Endometrial microvascular endothelial cells (primary cell): Measurements from ENCODE around the gene MED22. TPM values are rescaled to one million over a fixed set of nuclear protein-coding genes. Genes with fewer than 3 reads are reported as not detected.
"Not testable (repeated sequence)": the region's sequence is repeated elsewhere in the genome, so short reads cannot be mapped to it uniquely, and the experiment has no call there.

Experiments
- in situ Hi-C: cut with HindIII; loops from 2 replicates; pipeline ENCODE4 v1.10.0; 2017; ENCODE audit warnings: low sequenced_read_pairs, low pct_unique_long_range_greater_than_20kb; ENCODE audit errors: inconsistent ontology term
- total RNA-seq: library from RNA; depleted of rRNA; stranded (reverse); fragments of >200 nt; gene quantifications from one replicate; pipeline ENCODE4 v1.2.3, GENCODE V29; 2015; ENCODE audit errors: inconsistent ontology term

Gene MED22
- total RNA-seq = 20.3 TPM

DNA sequence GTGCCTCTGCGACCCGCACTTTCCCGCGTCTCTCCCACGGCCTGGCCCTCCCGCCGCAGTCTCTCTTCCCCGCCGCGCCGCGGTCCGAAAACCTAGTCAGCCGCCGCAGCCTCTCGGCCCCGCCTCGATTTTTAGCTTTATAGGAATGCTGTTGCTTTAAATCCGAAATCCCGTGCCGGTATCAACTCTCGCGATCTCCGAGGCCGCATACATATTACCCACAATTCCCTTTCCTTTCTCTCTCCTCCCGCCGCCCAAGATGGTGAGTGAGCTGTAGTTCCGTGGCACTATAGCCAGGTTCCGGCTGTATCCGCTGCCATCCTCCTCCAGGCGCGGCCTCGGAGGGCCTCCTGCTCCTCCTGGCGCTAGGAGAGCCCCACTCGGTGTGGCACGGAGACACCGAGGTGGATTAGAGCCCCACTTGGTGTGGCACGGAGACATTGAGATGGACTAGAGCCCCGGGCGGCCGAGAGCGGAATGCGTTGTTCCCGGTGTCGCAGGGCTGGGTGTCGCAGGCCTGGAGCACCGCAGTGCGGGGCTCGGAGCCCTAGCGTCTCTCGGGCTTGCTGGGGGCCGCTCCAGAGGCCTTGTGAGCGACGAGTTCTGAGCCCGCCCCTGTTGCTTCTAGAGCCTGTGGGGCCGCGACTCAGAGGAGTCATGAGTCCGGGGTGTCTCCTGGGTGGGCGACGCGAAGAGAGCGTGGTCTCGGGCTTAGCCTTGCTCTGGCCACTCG lies at the start of gene MED22, which contains the start of gene RPL7A:
MED22 (minus strand) TSS at position 147 of the 733 bp plus-strand sequence. CDS start 1,469 bp downstream, outside the sequence.
RPL7A (plus strand) TSS at position 234 of the 733 bp plus-strand sequence; CDS start at position 260, 26 bp downstream.
- in situ Hi-C loops = no loop called here

DNA sequence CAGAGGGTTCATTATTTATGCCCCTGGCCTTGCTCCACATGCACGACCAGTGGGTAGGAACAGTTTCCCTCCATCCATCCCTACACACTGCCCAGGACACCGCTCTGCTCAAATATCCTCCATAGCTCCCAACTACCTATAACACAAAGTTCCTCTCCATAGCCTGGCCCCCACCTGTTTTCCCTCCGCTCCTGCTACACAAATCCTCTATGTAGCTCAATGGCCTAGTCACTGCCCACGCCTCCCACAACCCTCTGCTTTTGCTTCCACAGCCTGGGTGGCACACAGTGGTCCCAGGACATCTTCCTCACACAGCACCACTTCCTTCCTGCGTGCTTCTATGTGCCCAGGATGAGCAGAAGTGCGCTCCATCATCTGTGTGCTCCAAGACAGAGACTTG lies 49.4 kb upstream of the MED22 start:
- in situ Hi-C loops = no loop called here

DNA sequence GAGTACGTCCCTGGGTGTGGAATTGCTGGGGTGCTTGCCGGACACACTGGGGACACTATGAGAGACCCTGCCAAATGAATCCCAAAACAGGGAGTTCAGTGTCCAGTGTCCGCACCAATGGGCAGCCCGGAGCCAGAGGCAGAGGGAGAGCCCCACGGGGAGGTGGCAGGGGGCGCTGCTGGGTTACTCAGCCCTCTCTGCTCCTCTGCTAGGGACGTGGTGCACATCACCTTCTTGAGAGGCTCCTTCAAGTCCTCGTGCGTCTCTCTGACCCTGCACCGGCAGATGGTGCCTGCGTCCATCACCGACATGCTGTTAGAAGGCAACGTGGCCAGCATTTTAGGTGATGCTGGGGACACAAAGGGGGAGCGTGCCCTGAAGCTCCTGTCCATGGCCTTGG lies 49.0 kb upstream of the MED22 start:
- in situ Hi-C loops = no loop called here

DNA sequence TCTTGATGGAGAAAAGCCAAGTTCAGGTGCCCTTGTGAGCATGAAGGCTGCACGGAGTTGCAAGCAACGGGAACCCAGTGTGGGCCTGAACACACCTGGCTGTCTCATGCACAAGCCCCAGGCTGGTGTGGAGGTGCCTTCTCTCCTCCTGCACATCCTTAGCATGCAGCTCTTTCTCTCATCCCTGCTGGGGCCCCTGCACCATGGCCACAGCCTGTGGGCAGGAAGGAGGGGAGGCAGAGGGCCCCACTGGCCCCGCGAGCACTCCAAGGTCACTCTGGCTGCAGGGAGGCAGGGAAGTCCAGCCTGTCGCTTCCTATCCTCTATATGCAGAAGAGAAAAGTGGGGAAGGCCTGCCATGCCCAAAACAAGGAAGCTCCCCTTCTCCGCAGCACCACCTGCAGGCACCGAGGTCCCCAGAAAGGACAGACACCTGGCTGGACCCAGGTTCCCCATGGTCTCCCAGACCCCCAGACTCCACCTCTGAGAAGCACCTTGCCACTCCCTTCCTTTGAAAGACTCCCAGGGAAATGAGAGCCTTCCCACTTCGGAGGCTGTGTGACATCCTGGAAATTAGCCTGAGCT lies 46.8 kb upstream of the MED22 start:
- in situ Hi-C loops = no loop called here

- in situ Hi-C loops = no loop called here
Observed at GRCh38 chr9:133393399-133393798, 45.5 kb upstream of the MED22 start.

DNA sequence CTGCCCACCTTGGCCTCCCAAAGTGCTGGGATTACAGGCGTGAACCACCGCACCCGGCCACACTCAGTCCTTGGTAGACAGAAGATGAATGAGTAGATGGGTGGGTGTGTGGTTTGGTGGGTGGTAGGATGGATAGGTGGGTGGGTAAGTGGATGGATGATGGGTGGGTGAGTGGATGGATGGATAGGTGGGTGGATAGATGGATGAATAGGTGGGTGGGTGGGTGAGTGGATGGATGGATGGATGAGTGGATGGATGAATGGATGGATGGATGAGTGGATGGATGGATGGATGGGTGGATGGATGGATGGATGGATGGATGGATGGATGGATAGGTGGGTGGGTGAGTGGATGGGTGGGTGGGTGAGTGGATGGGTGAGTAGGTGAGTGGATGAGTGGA lies 44.4 kb upstream of the MED22 start:
- in situ Hi-C loops = not testable (repeated sequence)

DNA sequence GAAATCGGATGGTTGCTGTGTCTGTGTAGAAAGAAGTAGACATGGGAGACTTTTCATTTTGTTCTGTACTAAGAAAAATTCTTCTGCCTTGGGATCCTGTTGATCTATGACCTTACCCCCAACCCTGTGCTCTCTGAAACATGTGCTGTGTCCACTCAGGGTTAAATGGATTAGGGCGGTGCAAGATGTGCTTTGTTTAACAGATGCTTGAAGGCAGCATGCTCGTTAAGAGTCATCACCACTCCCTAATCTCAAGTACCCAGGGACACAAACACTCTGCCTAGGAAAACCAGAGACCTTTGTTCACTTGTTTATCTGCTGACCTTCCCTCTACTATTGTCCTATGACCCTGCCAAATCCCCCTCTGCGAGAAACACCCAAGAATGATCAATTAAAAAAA lies 43.5 kb upstream of the MED22 start:
- in situ Hi-C loops = not testable (repeated sequence)

GRCh38 chr9:133390713-133391112 lies 42.8 kb upstream of the MED22 start:
- in situ Hi-C loops = no loop called here

DNA sequence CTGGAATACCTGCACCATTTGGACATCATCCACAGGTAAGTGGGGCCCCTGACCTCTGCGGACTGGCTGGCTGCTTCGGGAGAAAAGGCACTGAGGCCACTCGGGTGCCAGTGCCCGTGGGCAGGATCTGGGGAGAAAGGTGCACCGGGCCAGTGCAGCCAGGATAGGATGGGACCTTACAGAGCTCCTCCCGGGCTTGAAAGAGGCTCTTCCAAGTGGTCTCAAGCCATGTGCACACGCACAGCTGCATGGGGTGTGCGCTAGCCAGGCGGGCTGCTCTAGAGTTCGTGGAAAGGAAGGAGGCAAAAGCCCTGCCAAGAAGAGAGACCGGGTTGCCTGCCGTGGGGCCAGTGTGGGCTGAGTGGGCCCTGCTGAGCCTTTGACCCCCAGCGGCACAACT lies 41.6 kb upstream of the MED22 start:
- in situ Hi-C loops = no loop called here

GRCh38 chr9:133389025-133389557 lies 41.2 kb upstream of the MED22 start:
- in situ Hi-C loops = no loop called here

GRCh38 chr9:133387680-133388079 lies 39.7 kb upstream of the MED22 start:
- in situ Hi-C loops = no loop called here

DNA sequence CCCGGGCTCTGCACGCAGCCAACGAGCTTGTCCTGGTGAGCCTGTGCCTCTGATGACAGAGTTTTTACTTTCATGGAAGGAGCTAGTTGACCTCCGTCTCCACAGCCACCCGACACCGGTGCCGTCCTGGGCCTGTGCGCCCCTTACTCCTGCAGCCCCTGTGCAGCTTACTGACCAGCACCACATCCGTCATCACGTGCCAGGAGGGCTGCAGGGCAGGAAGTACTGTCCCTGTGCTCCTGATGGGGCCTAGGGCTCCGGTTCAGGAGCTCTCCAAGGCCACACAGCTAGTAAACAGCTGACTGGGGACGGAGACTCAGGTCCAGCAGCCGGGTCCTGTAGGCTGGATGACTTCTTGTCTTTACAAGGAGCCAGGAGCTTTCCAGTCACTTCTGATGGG lies 38.4 kb upstream of the MED22 start:
- in situ Hi-C loops = no loop called here

DNA sequence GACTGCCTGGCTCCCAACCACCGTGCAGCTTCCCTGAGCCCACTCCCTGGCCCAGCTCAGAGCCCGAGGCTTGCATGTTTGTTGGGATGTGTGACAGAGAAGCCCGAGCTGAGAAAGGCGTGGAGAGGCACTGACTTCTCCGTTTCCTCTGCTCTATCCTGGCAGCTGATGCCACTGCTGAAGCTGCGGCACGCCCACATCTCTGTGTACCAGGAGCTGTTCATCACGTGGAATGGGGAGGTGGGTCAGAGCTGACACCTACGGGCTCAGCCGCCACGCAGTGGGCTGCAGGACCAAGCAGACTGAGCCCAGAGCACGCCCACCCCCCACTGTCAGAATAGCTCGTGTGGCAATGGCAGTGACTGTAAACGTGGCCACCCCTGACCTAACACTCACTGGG lies 37.5 kb upstream of the MED22 start:
- in situ Hi-C loops = no loop called here

DNA sequence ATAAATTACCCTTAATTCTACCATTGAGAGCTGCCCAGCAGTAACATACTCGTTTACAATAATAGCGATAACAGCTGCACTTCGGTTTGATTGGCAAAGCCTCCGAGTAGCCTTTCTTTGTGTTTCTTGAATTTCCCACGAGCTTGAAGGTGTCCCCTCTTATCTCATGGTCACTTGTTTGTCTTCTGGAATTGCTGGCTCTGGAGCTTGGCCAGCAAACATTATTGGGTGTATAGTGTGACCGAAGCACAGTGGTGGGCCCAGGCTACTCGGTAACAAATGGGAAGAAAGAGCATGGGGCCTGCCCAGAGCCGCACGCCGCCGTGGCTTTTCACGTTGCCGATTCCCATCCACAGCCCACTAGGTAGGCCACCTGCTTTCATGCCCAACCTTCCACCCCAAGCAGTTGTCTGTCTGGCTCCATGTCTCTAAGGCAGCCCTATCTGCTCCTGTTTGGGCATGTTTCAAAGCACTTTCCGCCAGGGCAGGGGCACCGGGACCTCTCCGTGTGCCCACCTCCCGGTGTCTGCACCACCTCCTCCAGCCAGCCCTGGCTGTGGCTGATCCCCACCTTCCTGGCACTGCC lies 36.9 kb upstream of the MED22 start:
- in situ Hi-C loops = no loop called here

- in situ Hi-C loops = no loop called here
Observed at GRCh38 chr9:133383438-133383837, 35.5 kb upstream of the MED22 start.

GRCh38 chr9:133382507-133383141 lies 34.7 kb upstream of the MED22 start:
- in situ Hi-C loops = no loop called here

DNA sequence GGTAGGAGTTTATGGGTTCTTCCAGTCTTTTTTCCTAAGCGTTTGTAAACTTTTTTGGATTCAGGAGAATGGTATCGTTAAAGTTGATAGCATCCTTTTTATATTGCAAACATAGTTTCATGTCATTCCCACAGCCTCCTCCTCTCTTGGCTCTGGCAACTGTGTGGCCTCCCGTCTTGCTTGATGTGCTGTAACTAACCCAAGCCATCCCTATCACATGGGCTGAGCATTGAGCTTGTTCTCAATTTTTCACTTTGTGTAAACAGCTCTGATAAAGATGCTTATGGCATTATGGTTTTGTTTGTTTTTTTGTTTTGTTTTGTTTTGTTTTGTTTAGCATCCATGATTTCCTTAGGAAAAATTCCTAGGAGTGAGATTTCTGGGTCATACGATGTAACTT lies 32.8 kb upstream of the MED22 start:
- in situ Hi-C loops = no loop called here

DNA sequence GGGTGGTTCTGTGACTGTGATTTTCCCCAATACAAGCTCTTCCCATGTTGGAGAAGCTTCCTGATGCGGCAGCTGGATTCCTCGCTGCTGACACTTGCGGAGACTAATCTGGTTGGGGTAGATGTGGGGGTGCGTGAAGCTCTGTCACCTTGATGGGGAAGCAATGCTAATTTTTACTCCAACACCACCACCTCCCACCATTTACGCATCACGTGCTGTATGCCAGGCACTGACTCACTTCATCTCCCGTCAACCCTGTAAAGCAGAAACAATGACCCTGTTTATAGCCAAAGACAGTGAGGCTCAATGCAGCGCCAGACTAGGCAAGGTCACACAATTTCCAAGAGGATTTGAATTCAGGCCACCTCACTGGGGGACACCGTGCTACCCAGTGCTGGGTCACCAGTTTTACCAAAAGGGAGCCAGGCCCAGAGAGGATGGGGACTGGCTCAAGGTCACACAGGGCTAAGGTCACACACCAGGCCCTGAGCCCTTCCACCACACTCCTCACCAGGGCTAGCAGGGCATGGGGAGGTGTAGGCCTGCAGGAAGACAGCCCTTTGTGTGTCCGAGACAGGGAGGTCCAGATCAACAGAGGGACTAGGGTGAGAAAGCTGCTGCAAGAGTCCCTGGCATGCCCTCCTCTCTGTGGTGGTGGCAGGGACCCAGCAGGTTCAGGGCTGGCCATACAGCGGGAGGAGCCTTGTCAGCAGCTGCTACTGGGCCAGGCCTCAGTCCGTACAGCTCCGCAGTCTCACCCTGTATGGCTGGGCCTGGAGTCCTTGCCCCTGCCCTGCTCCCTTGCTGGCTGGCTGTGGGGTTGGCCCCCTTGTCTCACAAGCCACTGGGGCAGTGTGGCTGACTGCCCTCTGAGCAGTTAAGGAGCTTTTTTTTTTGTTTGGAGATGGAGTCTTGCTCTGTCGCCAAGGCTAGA lies 31.5 kb upstream of the MED22 start:
- in situ Hi-C loops = loop anchor here (5.0 kb wide), 1 partner anchor 38 kb away; the partner anchor contains the start of gene REXO4
